ENCODE measurements around the gene HLA-DMA.

HLA-DMA gene

GRCh38 chr6:32980488-32981038 is 27.7 kb upstream of the HLA-DMA start:
- H3K4me3 ChIP-seq (ENCODE audit: low read depth, low read length): no peak overlapping the region
- DNase-seq (ENCODE audit: low read depth): no peak
- no peak for TF ChIP-seq CTCF (conservative IDR thresholded peaks at IDR 0.05; ENCODE audit: low read depth, low read length)

GRCh38 chr6:32979720-32980487 is 27.0 kb upstream of the HLA-DMA start:
- no peak for DNase-seq (ENCODE audit: low read depth)
- no peak overlapping the region for H3K4me3 ChIP-seq (ENCODE audit: low read depth, low read length)
- TF ChIP-seq CTCF (conservative IDR thresholded peaks at IDR 0.05; ENCODE audit: low read depth, low read length): no peak

- no peak for TF ChIP-seq CTCF (conservative IDR thresholded peaks at IDR 0.05; ENCODE audit: low read depth, low read length)
- no peak overlapping the region for H3K4me3 ChIP-seq (ENCODE audit: low read depth, low read length)
- no peak for DNase-seq (ENCODE audit: low read depth)
Observed at GRCh38 chr6:32977953-32978324, 25.0 kb upstream of the HLA-DMA start.

DNA sequence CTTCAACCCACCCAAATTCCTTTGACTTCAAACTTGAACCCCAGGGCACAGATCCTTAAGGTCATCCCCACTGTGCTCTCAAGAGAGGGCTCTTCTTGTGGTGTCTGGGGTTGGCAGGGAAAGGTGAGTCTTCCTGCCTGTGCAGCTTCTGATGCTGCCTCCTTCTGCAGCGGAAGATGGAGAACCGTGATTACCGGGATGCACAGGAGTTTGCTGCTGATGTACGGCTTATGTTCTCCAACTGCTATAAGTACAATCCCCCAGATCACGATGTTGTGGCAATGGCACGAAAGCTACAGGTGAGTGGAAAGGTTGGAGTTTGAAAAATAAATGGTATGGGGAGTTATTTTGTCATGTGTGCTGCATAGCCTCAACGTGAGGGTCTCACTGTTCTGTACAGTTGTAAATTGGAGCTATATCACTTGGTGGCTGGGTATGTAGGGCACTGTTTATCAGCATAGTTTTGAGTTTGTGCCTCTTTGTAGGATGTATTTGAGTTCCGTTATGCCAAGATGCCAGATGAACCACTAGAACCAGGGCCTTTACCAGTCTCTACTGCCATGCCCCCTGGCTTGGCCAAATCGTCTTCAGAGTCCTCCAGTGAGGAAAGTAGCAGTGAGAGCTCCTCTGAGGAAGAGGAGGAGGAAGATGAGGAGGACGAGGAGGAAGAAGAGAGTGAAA is 24.5 kb upstream of the HLA-DMA start:
- H3K4me3 ChIP-seq (ENCODE audit: low read depth, low read length): no peak overlapping the region
- DNase-seq (ENCODE audit: low read depth): no peak
- TF ChIP-seq CTCF (conservative IDR thresholded peaks at IDR 0.05; ENCODE audit: low read depth, low read length): no peak

GRCh38 chr6:32976334-32977069 is 23.6 kb upstream of the HLA-DMA start:
- peak overlapping the region; percentile 96 for H3K4me3 ChIP-seq (ENCODE audit: low read depth, low read length)
- no peak for DNase-seq (ENCODE audit: low read depth)
- TF ChIP-seq CTCF (conservative IDR thresholded peaks at IDR 0.05; ENCODE audit: low read depth, low read length): no peak

DNA sequence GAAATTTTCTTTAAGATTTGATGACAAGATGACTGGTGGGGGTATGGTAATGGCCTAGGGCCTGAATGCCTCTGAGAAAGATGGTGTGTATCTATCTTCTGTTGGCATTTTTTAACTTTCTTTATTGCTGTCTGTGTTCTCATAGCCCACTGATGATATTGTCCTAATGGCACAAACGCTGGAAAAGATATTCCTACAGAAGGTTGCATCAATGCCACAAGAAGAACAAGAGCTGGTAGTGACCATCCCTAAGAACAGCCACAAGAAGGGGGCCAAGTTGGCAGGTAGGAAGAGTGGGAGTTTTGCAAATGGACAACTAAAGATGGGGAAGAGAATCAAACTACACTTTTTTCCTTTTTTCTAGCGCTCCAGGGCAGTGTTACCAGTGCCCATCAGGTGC is 23.0 kb upstream of the HLA-DMA start:
- H3K4me3 ChIP-seq (ENCODE audit: low read depth, low read length): peak overlapping the region; percentile 96
- no peak for TF ChIP-seq CTCF (conservative IDR thresholded peaks at IDR 0.05; ENCODE audit: low read depth, low read length)
- DNase-seq (ENCODE audit: low read depth): no peak

Data from choroid plexus epithelial cell (primary cell).